Stimulated activated CD4-positive, alpha-beta T cell treated with anti-CD3 and anti-CD28 coated beads, Interleukin-15, amount 100 ng/mL, for 48 hours (primary cell): ENCODE measurements around the gene RAD21L1.
"Not testable (repeated sequence)": the region's sequence is repeated elsewhere in the genome, so short reads cannot be mapped to it uniquely, and the experiment has no call there.

ENCODE experiments used
- DNase-seq, 2 donors: peaks; one replicate each; pipeline ENCODE4 v3.0.0-alpha.2; 2020; ENCODE audit warnings: low read depth in 2 of 2

Gene RAD21L1

DNA sequence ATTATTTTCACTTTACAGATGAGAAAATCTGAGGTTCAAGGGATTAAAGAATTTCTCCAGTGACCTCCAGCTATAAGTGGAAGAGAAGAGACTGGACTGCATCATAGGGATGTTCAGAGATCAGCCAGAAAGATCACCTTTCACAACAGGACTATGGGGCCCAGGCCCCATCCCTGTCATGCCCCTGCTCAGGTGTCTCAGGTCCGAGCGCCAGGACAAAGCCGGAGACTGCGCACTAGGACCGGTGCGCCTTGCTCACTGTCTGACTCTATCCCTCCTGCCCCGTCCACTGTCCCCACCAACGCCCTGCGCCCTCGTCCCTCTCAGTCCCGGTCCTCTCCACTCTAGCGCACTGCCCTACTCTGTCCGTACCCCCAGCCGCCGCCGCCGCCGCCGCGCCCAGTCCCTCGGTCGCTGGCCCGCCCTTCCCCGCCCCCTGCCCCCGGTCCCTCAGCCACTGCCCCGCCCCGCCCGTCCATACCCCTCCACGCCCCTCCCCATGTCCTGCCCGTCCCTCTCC lies 521 bp upstream of the RAD21L1 start:
- DNase-seq, result no peak

- DNase-seq, result no peak
Measured at GRCh38 chr20:1229541-1229940, 3.7 kb downstream of the RAD21L1 start.

GRCh38 chr20:1232286-1233111 lies 6.7 kb downstream of the RAD21L1 start:
- DNase-seq, result no peak

DNA sequence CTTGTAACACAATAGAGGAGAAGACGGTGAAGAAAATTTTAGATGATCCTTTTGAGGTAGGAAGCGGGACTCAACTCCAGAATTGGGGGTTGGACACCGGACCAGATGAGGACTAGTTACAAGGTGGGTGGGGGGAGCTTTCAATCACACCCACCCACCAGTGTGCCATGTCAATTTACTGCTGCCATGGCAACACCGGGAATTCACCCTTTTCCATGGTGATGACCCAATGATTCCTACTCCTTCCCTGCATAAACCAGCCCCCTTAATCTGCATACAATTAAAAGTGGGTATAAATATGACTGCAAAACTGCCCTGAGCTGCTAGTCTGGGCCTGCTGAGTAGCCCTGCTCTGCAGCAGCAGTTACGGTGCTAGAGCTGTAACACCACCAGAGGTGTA lies 14.7 kb downstream of the RAD21L1 start:
- DNase-seq, result no peak

GRCh38 chr20:1241456-1241855 lies 15.6 kb downstream of the RAD21L1 start:
- no peak for DNase-seq

DNA sequence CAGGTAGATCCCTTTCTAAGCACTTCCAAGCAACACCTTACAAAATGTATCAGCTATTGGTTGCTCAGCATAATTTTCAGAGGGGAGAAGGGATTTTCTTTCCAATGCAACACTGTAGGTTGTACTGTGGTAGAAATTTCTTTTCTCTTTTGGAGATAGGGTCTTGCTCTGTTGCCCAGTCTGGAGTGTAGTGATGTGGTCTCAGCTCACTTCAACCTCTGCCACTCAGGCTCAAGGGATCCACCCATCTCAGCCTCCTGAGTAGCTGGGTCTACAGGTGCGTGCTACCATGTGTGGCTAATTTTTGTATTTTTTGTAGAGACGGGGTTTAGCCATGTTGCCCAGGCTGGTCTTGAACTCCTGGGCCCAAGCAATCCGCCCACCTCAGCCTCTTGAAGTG lies 16.3 kb downstream of the RAD21L1 start:
- no peak for DNase-seq

DNA sequence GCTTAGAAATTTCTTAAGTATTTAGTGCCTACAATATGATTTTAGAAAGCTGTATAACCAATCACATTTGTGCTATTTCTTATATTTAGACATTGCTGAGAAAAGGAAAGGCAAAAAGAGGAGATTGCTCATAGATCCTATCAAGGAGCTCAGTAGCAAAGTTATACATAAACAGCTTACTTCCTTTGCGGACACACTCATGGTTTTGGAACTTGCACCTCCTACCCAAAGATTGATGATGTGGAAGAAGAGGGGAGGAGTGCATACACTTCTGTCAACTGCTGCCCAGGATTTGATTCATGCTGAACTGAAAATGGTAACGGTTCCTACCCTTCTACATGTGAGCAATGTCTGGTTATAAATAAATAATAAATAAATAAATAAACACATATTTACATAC lies 16.7 kb downstream of the RAD21L1 start:
- no peak for DNase-seq

DNA sequence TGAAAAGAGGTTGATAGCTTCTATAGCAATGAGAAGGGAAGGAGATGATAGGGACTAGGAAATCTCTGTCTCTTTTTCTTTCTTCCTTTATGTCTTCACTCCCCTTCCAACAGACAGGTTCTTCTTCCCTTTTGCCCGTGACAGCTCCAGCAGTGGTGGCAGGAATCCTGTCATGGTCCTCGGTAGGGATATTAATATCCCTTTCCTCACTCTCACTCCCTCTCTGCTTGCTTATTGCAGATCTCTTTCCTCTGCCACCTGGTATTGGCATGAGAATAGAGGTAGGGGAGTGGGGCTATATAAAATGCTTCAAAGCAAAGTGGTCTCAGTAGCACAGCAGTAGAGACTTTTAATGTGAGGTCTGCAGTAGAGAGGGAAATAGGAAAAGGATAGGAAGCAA lies 19.7 kb downstream of the RAD21L1 start:
- DNase-seq, result no peak

DNA sequence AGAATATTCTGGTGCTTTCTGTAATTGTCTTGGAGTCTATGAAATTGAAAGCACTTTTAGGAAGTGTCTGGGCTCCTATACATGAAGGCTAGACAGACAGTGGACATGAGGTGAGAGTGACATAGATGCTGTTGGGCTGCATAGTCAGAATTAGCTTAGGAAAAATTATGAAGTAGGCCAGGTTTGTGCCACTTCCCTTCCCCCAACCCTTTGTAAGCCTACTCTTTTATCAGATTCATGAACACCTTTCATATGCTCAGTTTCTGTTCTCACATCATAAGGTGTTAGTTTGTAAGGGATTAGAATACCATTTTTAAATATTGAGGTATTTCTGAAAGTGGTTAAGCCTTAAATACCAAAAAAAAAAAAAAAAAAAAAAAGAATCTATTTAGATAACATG lies 21.8 kb downstream of the RAD21L1 start:
- DNase-seq, result no peak

DNA sequence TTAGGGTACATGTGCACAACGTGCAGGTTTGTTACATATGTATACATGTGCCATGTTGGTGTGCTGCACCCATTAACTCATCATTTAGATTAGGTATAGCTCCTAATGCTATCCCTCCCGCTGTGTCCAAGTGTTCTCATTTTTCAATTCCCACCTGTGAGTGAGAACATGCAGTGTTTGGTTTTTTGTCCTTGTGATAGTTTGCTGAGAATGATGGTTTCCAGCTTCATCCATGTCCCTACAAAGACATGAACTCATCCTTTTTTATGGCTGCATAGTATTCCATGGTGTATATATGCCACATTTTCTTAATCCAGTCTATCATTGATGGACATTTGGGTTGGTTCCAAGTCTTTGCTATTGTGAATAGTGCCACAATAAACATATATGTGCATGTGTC lies 24.4 kb downstream of the RAD21L1 start:
- DNase-seq, result not testable (repeated sequence)

GRCh38 chr20:1252416-1252815 lies 26.6 kb downstream of the RAD21L1 start:
- no peak for DNase-seq

- DNase-seq, result no peak
Measured at GRCh38 chr20:1254254-1254653, 28.4 kb downstream of the RAD21L1 start.

DNA sequence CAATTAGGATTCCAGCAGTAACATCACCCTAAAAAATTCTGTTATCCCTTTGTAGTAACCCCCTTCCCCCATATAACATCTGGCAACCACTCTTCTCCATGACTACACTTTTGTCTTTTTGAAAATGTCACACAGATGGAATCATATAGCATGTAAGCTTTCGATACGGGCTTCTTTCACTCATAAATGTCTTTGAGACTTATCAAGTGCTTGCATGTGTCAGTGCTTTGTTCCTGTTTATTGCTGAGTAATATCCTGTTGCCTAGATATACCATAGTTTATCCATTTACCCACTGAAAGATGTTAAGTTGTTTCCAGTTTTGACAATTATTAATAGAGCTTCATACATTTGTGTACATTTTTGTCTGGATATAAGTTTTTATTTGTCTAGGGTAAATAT lies 29.8 kb downstream of the RAD21L1 start:
- no peak for DNase-seq

DNA sequence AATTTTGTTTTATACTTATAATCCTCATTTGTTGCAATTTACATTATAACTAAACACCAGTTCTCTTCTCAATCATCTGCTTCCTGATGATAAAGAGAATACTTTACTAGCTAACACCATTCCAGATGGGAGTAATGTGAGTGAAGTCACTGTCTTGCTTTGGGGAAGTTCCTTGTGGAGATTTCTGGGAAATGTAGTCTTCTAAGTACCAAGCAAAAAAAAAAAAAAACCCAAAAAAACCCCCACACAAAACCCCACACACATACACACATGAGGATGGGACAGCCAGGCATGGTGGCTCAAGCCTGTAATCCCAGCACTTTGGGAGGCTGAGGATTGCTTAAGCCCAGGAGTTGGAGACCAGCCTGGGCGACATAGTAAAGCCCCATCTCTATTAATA lies 38.0 kb downstream of the RAD21L1 start:
- no peak for DNase-seq

DNA sequence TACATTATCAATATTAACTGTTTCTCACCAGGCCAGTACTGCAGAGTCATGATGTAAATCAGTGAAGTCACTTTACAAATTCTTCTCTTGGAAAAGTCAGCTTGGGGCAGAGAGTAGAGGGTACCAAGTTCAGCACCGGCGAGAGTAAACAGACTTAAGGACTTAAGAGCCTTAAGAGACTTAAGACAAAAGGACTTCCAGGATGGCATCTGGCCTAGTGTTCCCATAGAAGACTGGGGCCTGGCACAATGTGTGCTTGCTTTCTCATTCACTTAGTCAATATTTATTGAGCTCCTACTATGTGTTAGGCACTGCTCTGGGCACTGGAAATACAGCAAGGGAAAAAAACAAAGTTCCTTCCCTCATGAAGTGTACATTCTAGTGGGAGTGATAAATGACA lies 38.9 kb downstream of the RAD21L1 start:
- no peak for DNase-seq

DNA sequence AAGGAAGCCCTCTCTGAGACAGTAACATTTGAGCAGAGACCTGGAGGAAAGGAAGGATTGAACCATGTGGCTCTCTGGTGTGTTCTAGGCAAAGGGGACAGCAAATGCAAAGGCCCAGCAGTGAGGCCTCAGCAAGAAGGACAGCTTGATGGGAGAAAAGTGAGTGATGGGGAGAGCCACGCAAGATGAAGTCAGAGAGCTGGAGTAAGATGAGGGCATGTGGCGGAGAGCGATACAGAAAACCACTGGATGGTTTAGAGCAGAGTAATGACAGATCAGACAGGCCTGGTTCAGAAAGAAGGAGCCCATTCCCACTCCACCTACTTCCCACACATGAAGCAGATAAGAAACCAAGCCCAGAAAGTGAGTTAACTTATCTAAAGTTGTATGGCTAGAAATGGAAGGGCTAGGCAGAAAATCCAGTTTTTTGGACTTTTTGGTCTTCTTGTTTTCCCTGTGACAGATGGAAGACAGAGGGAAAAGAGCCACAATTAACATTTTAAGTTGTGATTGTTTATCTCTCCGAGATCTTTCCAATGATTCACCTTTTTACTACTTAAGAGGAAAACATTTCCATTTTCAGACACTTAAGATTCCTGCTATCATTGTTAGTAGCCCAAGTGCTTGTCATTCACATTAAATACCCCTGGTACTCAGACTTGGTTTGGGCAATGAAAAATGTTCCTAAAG lies 39.5 kb downstream of the RAD21L1 start:
- no peak for DNase-seq

- DNase-seq, result no peak
Measured at GRCh38 chr20:1265916-1266166, 40.0 kb downstream of the RAD21L1 start.

DNA sequence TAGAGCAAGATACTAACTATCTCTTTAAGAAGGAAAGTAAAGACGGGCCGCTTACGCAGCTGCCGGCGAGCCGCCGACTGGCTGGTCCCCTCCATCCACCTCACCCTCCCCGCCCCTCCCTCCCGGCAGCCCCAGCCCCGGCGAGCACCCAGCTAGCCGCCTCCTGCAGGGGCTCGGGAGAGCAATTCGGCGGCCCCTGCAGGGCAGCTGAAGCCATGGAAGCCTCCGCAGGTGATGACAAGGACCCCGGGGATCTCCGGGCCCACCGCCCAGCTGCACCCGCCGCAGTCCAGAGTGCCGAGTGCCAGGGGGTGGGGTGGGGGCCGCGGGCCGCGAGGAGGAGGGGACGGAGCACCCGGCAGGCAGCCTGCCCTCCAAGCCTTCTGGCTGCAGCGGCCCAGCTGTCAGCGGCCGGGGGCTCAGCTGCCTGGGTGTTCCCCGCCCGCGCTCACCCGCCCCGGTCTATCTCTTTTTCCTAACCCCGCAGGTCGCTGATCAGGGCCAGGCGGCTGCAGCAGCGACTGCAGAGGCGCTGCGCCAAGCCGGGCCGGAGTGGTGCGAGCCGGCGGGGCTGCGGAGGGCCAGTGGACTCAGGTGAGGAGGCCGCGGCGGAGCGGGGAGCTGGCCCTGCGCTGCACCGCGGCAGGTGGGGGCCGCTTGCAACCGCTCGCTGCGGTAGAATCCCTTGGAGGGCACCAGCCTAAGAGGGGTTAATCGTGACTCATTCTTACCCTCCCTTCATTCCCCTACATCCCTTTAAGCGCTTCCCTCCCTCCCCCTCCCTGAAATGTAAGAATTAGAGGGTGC lies 40.5 kb downstream of the RAD21L1 start, which contains the start of gene SNPH:
Gene SNPH, plus strand, starts transcription at position 128 of the 807 bp plus-strand sequence. CDS start 29,946 bp downstream, outside the sequence.
- DNase-seq, result peak; percentile 41 to 63

DNA sequence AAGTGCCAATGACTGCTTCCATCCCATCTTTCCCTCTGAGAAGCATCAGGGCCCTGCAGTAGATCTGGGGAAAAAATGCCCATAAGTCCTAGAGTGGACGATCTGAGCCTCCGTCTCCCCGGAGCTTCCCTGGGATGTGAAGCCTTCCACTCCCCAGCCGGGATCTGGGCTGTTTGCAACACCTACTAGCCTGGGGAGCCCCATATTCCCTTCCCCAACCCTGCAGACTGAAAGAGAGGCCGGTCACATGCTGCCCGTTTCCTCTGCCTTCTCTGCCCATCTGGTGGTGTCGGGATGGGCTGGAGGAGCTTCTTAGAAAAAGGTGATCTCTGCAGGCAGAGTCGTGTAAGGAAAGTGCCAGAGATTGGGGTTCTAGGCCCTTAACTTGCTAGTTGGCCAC lies 41.3 kb downstream of the RAD21L1 start:
- no peak for DNase-seq

GRCh38 chr20:1267809-1268374 lies 42.0 kb downstream of the RAD21L1 start:
- no peak for DNase-seq

DNA sequence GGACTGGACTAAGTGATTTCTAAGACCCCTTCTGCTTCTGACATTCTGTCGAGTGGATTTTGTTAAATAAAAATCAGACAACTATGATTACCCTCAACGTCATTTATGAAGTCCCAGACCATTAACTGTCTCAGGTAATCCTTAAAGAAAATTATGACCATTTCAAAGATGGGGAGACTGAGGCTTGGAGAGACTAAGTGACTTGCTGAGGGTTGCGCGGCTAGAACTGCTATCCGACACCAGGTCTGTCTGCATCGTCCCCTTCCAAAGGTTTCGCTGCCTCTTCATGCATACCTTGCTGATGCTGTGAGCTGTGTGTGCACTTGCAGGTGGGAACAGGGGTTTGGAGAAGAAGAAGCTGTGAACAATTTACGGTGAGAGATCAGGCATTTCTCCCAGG lies 43.4 kb downstream of the RAD21L1 start:
- DNase-seq, result no peak

GRCh38 chr20:1269850-1270249 lies 44.0 kb downstream of the RAD21L1 start:
- no peak for DNase-seq
